HG02588 (cell line): ENCODE data around the gene HCFC1.

Experiments
- ATAC-seq: cut with Tn5 transposase; IDR thresholded peaks from one replicate; pipeline ENCODE4 v1.9.1; 2021; ENCODE audit warnings: mild to moderate bottlenecking, moderate library complexity; ENCODE audit not compliant: unreplicated experiment

HCFC1 gene

DNA sequence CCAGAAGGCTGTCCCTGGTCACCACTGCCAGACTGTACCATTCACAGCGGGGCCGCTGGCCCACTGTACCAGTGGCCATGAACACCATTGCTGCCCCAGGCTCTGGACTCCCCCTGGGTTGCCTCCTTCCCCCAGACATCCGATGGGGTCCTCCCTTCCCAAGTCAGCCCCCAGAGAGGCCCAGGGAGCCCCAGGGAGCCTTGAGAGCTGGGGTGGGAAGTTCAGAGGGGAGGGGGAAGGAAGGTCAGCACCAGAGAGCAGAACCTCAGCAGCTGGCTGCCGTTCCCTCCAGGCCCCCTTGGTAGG lies 45.1 kb downstream of the HCFC1 start:
- no peak for ATAC-seq

- ATAC-seq, result no peak
These were observed 45.7 kb downstream of the HCFC1 start, which contains the start of gene ARHGAP4 for GRCh38 chrX:153925739-153926551. Gene ARHGAP4 (minus strand): TSS chrX:153926264. CDS start chrX:153926202, 62 bp downstream.

DNA sequence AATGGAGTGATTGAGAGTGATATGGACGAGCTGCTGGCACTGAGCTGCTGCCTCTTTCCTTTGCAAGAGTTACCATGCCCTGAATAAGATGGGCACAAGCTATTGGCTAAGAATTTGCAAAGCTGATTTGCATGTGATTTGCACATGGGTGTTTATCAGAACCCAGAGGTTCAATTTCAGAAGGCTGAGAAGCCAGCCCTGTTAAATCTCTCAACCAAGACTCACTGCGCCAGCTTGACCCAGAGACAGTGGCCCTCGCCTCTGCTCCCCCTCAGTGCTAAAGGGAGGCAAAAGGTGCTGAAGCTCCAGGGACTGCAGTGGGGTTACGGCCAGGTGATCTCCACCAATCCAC lies 46.3 kb downstream of the HCFC1 start:
- no peak for ATAC-seq

DNA sequence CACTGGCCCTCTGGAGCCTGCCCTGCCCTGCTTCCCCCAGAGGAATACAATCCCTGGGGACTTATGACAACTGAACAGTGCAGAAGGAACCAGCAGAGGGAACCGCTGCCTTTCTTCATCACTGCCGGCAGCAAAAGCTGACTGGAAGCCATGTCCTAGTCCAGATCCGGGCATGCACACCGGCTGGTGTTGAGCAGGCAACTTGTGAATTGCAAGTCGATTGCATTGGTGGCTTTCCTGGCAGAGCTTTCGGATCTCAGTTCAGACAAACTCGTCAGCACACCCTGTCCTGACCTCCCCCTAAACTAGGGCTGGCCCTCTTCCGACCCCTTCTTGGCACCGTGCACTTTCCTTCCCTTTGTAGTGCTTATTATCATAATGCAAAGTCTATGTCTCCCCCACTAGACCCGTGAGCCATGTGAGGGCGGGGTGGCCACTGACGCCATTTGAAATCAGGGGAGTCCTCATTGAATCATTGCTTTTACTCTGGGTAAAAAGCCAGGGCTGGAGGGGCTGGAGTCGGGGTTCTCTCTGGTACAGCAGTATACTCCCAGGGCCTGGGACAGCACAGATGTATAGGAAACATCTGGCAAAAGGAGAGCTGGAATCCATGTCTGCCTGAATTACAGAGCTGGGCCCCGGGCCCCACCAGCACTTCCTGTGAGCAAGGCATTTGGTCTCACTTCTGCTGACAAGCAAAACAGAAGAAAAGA lies 47.3 kb downstream of the HCFC1 start:
- no peak for ATAC-seq

DNA sequence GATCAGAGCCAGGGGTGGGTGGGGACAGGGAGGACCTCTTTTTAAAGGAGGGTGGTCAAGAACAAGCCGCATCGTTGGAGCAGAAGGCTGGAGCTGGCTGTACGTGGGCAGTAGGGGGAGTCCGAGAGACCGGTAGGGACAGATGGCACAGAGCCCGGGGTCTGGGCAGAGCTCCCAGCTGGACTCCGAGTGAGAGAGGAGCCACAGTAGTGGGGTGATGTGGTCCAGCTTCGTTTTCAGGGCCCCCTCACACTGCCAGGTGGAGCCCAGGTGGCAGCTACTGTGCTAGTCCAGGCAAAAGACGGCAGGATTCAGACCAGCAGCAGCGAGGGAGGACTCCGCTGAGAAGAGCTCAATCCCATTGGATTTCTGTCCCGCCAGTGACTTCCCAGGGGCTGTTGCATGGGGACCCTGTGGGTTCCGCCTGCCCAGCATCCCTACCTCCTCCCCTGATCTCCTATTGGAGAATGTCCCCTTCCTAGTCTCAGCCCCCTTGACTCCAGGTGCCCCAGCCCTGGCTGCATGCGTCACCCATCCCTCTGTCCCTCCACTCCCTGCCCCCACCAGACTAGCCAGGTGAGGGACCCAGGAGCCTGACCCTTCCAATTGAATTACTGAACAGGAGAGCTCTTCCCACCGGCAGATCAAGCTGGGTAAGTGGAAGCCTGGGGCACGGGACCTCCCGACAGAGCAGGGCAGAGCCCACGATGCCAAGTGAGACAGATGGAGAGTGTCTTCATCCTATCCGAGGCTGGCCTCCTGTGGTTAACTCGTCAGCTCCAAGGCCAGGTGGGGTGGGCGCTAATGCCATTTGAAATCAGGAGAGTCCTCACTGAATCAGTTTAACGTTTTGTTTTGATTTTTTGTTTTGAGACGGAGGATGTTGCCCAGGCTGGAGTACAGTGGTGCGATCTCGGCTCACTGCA lies 48.4 kb downstream of the HCFC1 start:
- ATAC-seq, result no peak

- ATAC-seq, result no peak
These were observed 49.8 kb downstream of the HCFC1 start for GRCh38 chrX:153921511-153922446.

DNA sequence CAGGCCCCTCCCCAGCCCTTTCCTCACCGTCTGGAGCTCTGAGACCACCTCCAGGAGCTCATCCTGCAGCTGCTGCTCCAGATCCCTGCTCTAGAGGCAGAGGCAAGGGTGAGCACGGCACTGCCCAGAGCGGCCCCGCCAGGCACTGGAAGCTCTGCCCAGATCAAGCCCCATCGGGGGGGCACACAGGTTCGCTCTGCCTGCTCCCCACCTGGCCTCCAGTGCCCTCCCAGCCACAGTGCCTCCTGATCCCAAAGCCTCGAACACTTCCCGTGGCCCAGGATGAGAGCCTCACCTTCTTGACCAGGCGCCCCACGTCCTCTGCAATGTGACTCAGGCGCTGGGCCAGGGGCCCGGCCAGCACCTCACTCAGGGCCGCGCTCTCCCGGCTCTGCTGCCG lies 50.5 kb downstream of the HCFC1 start:
- ATAC-seq, result no peak

GRCh38 chrX:153920546-153920945 lies 51.1 kb downstream of the HCFC1 start:
- ATAC-seq, result no peak

GRCh38 chrX:153919281-153919680 lies 52.3 kb downstream of the HCFC1 start:
- ATAC-seq, result no peak

GRCh38 chrX:153917869-153918268 lies 53.7 kb downstream of the HCFC1 start:
- ATAC-seq, result no peak

GRCh38 chrX:153913701-153914100 lies 57.9 kb downstream of the HCFC1 start:
- ATAC-seq, result no peak

DNA sequence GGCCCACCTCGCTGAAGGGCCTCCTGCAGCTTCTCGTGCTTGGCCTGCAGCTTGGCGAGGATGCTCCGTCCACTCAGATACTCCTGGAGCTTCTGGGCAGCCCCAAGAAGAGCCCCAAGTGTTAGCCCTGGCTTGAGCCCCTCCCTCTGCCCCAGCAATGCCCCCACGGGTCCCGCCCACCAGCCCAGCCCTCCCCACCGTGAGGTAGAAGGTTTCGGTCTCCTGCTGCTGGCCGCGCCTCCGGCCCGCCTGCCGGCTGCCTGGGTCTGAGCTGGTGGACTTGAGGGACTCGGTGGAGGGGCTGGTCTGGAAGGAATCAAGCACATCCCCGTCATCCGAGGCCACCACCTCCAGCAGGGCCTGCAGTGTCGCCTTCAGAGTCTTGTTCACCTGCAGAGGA lies 58.4 kb downstream of the HCFC1 start:
- no peak for ATAC-seq

GRCh38 chrX:153911798-153912197 lies 59.8 kb downstream of the HCFC1 start:
- no peak for ATAC-seq

DNA sequence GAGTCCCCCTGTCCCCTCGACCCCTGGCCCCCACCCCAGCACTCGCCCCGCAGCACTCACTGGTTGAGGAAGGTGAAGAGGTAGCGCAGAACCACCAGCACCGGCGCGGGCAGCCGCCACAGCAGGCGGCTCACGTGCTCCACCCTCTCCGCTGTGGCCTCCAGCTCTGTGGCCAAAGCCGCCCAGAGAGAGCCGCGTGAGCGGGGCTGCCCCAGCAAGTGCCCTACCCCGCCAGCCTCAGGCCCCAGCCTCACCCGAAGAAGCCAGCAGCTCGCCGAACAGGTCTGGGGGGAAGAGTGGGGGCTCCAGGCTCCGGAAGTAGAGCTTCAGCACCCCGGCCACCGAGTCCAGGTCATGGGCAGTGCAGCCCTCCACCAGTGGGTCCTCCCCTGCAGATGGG lies 61.2 kb downstream of the HCFC1 start:
- no peak for ATAC-seq

DNA sequence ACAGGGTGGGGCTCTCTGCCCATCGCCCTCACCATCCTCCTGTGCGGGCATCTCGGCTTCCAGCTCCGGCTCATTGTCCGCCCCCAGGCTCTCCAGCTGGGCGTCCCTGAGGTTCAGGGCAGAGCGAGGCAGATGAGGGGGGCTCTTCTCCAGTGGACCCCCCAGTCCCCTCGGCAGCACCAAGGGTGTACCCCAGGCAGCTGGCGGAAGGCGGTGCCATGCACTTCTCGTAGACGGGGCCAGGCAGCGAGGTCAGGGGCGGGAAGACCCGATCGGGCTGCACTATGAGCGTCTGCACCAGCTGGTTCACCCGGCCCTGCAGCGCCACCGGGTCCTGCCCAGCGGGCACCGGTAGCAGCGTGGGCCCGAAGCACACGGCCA lies 61.6 kb downstream of the HCFC1 start:
- ATAC-seq, result no peak

DNA sequence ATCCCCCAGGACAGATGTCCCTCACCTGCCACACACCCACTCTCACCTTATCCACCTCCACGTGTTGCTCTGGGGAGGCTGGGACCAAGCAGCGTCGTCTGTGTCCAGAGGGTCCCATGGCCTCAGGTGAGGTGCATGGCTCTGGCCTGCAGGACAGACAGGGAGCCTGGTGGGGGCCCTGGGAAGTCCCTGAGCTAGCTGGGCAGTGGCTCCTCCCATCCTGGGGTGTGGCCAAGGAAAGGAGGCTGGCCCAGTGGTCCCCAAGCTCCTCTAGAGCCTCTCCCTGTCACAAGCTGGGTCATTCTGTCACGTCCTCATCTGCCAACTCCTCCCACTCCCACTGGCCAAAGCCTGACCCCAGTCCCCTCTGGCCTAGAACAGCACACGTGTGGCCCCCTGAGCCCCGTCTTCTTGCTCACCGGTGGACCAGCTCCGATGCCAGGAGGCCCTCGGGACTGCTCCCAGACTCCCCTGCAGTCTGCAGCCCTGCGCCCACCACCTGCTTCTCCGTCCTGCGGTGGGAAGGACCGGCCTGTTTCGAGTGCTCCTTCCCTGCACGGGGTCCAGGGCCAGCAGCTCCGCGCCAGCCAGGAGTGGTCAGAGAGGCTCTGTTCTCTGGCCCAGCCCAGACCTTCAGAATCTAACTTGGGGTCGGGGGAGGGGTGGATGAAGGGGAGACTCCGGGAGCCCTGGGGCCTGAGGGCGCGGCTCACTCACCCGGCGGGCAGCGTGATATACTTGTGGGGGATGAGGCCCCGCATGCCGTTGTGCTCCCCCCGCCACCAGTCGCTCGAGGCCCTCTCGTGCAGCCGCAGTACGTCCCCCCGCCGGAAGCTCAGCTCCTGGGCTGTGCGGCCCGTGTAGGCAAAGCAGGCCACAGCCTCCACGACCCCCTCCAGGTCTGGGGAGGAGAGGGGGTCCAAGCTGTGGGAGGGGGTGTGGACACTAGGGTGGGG lies 62.3 kb downstream of the HCFC1 start:
- ATAC-seq, result no peak

DNA sequence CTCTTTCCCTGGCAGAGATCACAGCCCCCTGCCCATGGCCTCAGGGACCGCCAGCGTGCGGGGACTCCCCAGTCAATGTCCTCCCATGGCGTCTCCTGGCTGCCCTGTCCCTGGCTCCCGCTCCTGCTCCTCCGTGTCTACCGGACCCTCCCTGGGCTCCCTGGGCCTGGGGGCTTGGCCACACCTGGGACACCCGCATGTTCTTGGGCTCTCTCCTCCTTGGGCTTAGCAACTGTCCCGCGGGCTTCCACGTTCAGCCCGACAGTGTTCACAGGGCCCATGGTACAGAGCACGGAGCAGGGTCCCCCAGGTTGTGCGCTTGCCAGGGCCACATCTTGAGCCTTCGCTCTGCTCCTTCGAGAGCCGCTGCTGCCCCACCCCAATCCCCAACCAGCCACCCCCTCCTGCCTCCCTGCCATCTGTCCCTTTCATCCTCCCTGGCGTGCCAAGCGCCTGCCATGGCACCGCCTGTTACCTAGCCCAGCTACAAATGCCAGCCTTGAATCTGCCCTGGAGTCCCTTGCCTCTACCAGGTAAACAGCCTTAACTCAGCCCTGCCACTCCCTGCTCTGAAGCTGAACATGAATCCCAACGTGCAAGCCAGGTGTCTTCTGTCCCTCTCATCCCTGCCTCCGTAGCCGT lies 63.3 kb downstream of the HCFC1 start:
- no peak for ATAC-seq

DNA sequence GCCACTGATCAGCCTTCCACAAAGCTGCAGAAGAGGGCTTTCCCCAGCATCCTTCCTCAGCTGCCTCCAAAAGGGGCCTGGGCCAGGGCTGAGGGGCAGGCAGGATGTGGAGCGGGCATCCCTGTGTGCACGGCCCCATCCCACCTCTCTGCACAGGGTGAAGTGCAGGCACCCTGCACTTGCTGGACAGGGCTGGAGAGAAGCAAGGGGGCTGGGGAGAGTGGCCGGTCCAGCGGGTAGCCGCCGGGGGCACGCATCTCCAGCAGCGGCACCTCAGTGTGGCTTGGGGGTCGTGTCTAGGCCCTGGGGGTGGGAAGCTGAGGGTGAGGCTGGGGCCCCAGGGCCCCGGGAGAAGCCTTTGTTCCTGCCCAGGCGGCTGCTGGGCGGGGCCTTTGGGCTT lies 64.2 kb downstream of the HCFC1 start:
- ATAC-seq, result no peak
